ENCODE data around the gene SDK1.

GRCh38 chr7:4191525-4191924 lies 890.5 kb downstream of the SDK1 start:
- TF ChIP-seq CTCF (IDR thresholded peaks at IDR 0.05; ENCODE audit: low read depth, low read length) (no peak), POLR2A (IDR thresholded peaks at IDR 0.05; ENCODE audit: extremely low read depth, insufficient read length) (no peak)

Measured in NB4 (cell line).